Eye (tissue), 1 donor: ENCODE results near the gene NANOGP8.
"Not testable (repeated sequence)": the region's sequence is repeated elsewhere in the genome, so short reads cannot be mapped to it uniquely, and the experiment has no call there.

Source experiments
- DNase-seq: peaks from one replicate; pipeline ENCODE4 v3.0.0-alpha.2; 2015

The NANOGP8 gene

GRCh38 chr15:35085176-35085919, at the start of gene NANOGP8:
Gene NANOGP8, minus strand, starts transcription at chr15:35085295. Its CDS starts 185 bp downstream, at chr15:35085110.
- not testable (repeated sequence) for DNase-seq

- DNase-seq = no peak
Measured at GRCh38 chr15:35134299-35134698, 49.2 kb upstream of the NANOGP8 start.

GRCh38 chr15:35130245-35130644, 45.1 kb upstream of the NANOGP8 start:
- no peak for DNase-seq

- no peak for DNase-seq
Measured at GRCh38 chr15:35129361-35129760, 44.3 kb upstream of the NANOGP8 start.

GRCh38 chr15:35127717-35128116, 42.6 kb upstream of the NANOGP8 start:
- DNase-seq = no peak

- DNase-seq = no peak
Measured at GRCh38 chr15:35126236-35126635, 41.1 kb upstream of the NANOGP8 start.

GRCh38 chr15:35123743-35124142, 38.6 kb upstream of the NANOGP8 start:
- no peak for DNase-seq

GRCh38 chr15:35121611-35122359, 36.7 kb upstream of the NANOGP8 start:
- no peak for DNase-seq

- DNase-seq = no peak
Measured at GRCh38 chr15:35120173-35120572, 35.1 kb upstream of the NANOGP8 start.

- no peak for DNase-seq
Measured at GRCh38 chr15:35118960-35119359, 33.9 kb upstream of the NANOGP8 start.

GRCh38 chr15:35117543-35118265, 32.6 kb upstream of the NANOGP8 start:
- no peak for DNase-seq

- DNase-seq = no peak
Measured at GRCh38 chr15:35115155-35115725, 30.1 kb upstream of the NANOGP8 start.

- no peak for DNase-seq
Measured at GRCh38 chr15:35112346-35112745, 27.3 kb upstream of the NANOGP8 start.

- DNase-seq = no peak
Measured at GRCh38 chr15:35111861-35112260, 26.8 kb upstream of the NANOGP8 start.

GRCh38 chr15:35108453-35108852, 23.4 kb upstream of the NANOGP8 start:
- DNase-seq = no peak

- no peak for DNase-seq
Measured at GRCh38 chr15:35107561-35107960, 22.5 kb upstream of the NANOGP8 start.

- DNase-seq = no peak
Measured at GRCh38 chr15:35107122-35107521, 22.0 kb upstream of the NANOGP8 start.

GRCh38 chr15:35104526-35105147, 19.5 kb upstream of the NANOGP8 start:
- DNase-seq = peak; percentile 70

GRCh38 chr15:35102186-35102585, 17.1 kb upstream of the NANOGP8 start:
- no peak for DNase-seq

GRCh38 chr15:35101335-35101734, 16.2 kb upstream of the NANOGP8 start:
- DNase-seq = no peak

GRCh38 chr15:35098737-35099136, 13.6 kb upstream of the NANOGP8 start:
- DNase-seq = no peak

GRCh38 chr15:35095941-35096340, 10.8 kb upstream of the NANOGP8 start:
- DNase-seq = no peak

GRCh38 chr15:35092846-35093245, 7.8 kb upstream of the NANOGP8 start:
- DNase-seq = no peak
